Esophagus muscularis mucosa (tissue), 4 donors: Measurements from ENCODE around the gene PRKAR1B. TPM values are rescaled to one million over a fixed set of nuclear protein-coding genes. Genes with fewer than 3 reads are reported as not detected.

Experiments used
- DNase-seq: peaks from one replicate; pipeline ENCODE4 v3.0.0-alpha.2; 2017; ENCODE audit errors: extremely low spot score
- H3K27ac ChIP-seq, 4 donors: fragments of 200-600 bp; sonication (generic); replicated peaks in 1 of 4; 1 replicate in 3 of 4; 2 replicates in 1 of 4; pipeline ENCODE4 v1.5.1; 2016 to 2019; ENCODE audit warnings: mild to moderate bottlenecking in 1 of 4
- H3K27me3 ChIP-seq, 4 donors: fragments of 200-600 bp; sonication (generic); one replicate each; pipeline versions ENCODE4 v1.5.1 to v1.6.0; 2016 to 2019
- H3K36me3 ChIP-seq, 4 donors: fragments of 200-600 bp; sonication (generic); one replicate each; pipeline ENCODE4 v1.5.1; 2016 to 2019
- H3K4me1 ChIP-seq, 4 donors: fragments of 200-600 bp; sonication (generic); one replicate each; pipeline ENCODE4 v1.5.1; 2016 to 2019
- H3K4me3 ChIP-seq, 4 donors: fragments of 200-600 bp; sonication (generic); 1 replicate in 2 of 4; 2 replicates in 2 of 4; pipeline ENCODE4 v1.5.1; 2016 to 2019; ENCODE audit warnings: mild to moderate bottlenecking in 4 of 4, moderate library complexity in 1 of 4
- H3K9me3 ChIP-seq, 4 donors: fragments of 200-600 bp; sonication (generic); 1 replicate in 3 of 4; 2 replicates in 1 of 4; pipeline ENCODE4 v1.5.1; 2016 to 2019
- CTCF ChIP-seq, 3 experiments: fragments of 200-600 bp in 2 of 3; fragments of 450-650 bp in 1 of 3; sonication (generic) in 2 of 3; IDR thresholded peaks; one replicate each; pipeline ENCODE4 v1.5.1; 2017 to 2019; ENCODE audit warnings: antibody characterized with exemption in 3 of 3, mild to moderate bottlenecking in 2 of 3, moderate library complexity in 1 of 3
- EP300 ChIP-seq: sonication (generic); formaldehyde crosslinking; IDR thresholded peaks from one replicate; pipeline ENCODE4 v1.6.1; 2017; ENCODE audit warnings: antibody characterized with exemption
- POLR2A ChIP-seq: fragments of 450-650 bp; IDR thresholded peaks from one replicate; pipeline ENCODE4 v1.6.1; 2017; ENCODE audit warnings: antibody characterized with exemption, moderate library complexity, mild to moderate bottlenecking, low read depth
- POLR2AphosphoS5 ChIP-seq, 2 donors: sonication (generic); formaldehyde crosslinking; IDR thresholded peaks; one replicate each; pipeline ENCODE4 v1.6.1; 2017; ENCODE audit warnings: antibody characterized with exemption in 2 of 2
- WGBS: methylation state at CpG from one replicate; pipeline ENCODE4 v1.1.5; 2018; 5-methylcytosine and 5-hydroxymethylcytosine counted together
- intact Hi-C: fragments of 100-400 bp; cut with DNase I; formaldehyde crosslinking; loops from one replicate; pipeline ENCODE4 v1.15.1; 2023
- total RNA-seq, 4 donors: library from RNA; depleted of rRNA; stranded (reverse); fragments of >200 nt; gene quantifications; one replicate each; pipeline versions ENCODE4 v1.1.0 to v1.2.1, GENCODE V29; 2016

Gene PRKAR1B
- total RNA-seq, 4 donors from 2014 or later, result 15.4 to 46.9 (median 31.4) TPM

- Histone ChIP-seq H3K9me3 (no peaks in the 10 kb centered on the region), H3K27ac (no peak overlapping the region), H3K4me3 (no peak overlapping the region), H3K27me3 (no peaks in the 10 kb centered on the region), H3K36me3 (no peaks in the 10 kb centered on the region), H3K4me1 (peaks cover 17 to 23% (median 19%) of the 10 kb centered on the region in 4 donors)
- no peak for DNase-seq
- TF ChIP-seq POLR2AphosphoS5 (IDR thresholded peaks at IDR 0.05), result no peak
- no peak for TF ChIP-seq EP300
- no peak for TF ChIP-seq POLR2A
- no peak for TF ChIP-seq CTCF (IDR thresholded peaks at IDR 0.05)
- intact Hi-C loops, result no loop called here
- 96% methylated on average over 7 of the region's 12 CpGs for WGBS
Measured at GRCh38 chr7:540997-541396, 186.1 kb downstream of the PRKAR1B start.

GRCh38 chr7:540579-540978, 186.5 kb downstream of the PRKAR1B start:
- WGBS, result 95% methylated on average over 12 of the region's 14 CpGs
- Histone ChIP-seq H3K36me3 (no peaks in the 10 kb centered on the region), H3K4me1 (peaks cover 17 to 23% (median 19%) of the 10 kb centered on the region in 4 donors), H3K27me3 (no peaks in the 10 kb centered on the region), H3K27ac (no peak overlapping the region), H3K9me3 (no peaks in the 10 kb centered on the region), H3K4me3 (no peak overlapping the region)
- no peak for DNase-seq
- intact Hi-C loops, result no loop called here
- TF ChIP-seq EP300 (no peak), POLR2AphosphoS5 (IDR thresholded peaks at IDR 0.05) (no peak), POLR2A (no peak), CTCF (IDR thresholded peaks at IDR 0.05) (no peak)

GRCh38 chr7:539731-540411, 187.2 kb downstream of the PRKAR1B start:
- Histone ChIP-seq H3K4me3 (no peak overlapping the region), H3K4me1 (peaks cover 17 to 23% (median 19%) of the 10 kb centered on the region in 4 donors), H3K27me3 (no peaks in the 10 kb centered on the region), H3K27ac (no peak overlapping the region), H3K9me3 (no peaks in the 10 kb centered on the region), H3K36me3 (no peaks in the 10 kb centered on the region)
- no peak for DNase-seq
- WGBS, result 86% methylated on average over 6 of the region's 17 CpGs
- intact Hi-C loops, result no loop called here
- TF ChIP-seq POLR2AphosphoS5 (IDR thresholded peaks at IDR 0.05), result no peak
- TF ChIP-seq EP300, result no peak
- TF ChIP-seq POLR2A, result no peak
- TF ChIP-seq CTCF (IDR thresholded peaks at IDR 0.05), result no peak

GRCh38 chr7:538764-539685, 188.1 kb downstream of the PRKAR1B start:
- Histone ChIP-seq H3K4me3 (no peak overlapping the region), H3K36me3 (no peaks in the 10 kb centered on the region), H3K4me1 (peaks cover 17 to 23% (median 19%) of the 10 kb centered on the region in 4 donors), H3K9me3 (no peaks in the 10 kb centered on the region), H3K27me3 (no peaks in the 10 kb centered on the region), H3K27ac (no peak overlapping the region)
- WGBS, result 85% methylated on average over 23 of the region's 37 CpGs
- intact Hi-C loops, result no loop called here
- DNase-seq, result no peak
- TF ChIP-seq POLR2A (no peak), EP300 (no peak), POLR2AphosphoS5 (IDR thresholded peaks at IDR 0.05) (no peak)
